ENCODE measurements around the gene GNAI3.

Gene GNAI3

DNA sequence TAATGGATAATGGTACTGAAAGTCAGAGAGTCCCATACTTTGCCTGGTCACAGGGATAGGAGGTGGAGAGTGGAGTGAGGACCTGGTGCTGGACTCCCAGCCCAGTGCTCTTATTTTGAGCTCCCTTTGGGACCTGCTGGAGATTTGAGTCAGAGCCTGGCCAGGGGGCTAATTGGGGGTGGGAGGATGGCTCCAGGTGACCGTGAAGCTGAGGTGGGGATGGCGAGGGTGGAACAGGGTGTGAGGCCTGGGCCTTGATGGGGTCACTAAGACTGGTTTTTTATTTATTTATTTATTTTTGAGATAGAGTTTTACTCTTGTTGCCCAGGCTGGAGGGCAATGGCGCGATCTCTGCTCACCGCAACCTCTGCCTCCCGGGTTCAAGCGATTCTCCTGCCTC, 89.0 kb downstream of the GNAI3 start:
- no peak for DNase-seq (ENCODE audit: low read depth in 2 of 2)

DNA sequence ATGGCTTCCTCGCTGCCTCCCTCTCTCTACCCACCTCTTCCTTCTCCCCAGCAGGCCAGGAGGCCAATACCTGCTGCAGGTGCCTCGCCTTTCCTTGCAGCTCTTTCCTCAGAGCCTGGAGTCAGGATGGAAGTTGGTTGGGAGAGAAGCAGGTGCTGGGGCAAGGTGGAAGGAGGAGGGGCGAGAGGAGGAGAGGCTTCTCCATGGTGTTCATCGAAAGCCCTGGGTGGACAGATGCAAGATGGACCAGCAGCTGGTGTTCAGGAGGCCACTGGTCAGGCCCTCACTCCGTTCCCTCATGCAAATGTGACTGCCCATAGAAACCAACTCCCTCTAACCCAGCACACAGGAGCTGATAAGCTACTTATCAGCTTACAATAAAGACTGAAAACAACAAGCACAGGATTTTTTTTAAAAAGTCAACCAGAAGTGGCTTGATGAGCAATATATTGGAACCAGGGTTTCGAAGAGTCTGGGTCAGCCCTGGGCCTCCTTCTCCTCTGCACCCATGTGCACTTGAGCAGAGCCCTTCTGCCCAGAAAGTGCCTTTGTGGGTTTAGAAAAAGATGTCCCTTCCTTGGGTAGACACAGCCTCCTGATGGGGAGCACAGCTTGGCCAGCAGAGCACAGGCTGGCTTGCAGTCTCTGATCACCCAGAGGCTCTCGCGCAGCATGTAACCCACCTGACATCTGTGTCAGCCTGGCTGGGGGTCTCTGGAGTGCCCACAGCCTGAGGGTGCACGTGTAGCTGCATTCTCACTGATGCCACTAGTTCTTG, 90.8 kb downstream of the GNAI3 start:
- no peak for DNase-seq (ENCODE audit: low read depth in 2 of 2)

GRCh38 chr1:109639841-109640184, 91.4 kb downstream of the GNAI3 start:
- no peak for DNase-seq (ENCODE audit: low read depth in 2 of 2)

DNA sequence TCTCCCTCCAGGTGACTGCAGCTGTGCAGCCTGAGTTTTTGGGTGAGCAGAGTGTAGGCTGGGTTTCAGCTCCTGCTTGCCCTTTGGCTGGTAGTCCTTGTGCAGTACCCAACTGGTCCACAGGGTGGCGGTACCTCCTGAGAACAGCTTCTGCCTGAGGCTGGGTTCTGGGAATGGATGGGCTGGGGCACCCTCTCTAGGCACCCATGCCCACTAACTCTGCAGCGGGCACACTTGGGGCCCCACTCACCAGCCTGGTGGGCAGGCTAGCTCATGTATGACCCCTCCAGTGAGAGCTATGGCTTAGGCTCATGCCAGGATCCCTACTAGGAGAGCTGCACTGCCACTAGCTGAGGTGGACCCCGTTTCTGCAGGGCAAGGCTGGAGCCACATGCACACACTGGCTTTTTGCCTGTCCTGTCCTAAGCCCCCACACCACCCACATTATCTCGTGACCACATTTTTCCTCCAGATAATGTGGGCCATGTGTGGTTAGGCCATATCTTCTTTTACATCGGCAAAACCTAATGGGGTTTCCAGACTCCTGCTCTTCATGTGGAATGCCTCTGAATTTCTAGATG, 92.0 kb downstream of the GNAI3 start:
- peak; percentile 75 to 85 for DNase-seq (ENCODE audit: low read depth in 2 of 2)

- DNase-seq (ENCODE audit: low read depth in 2 of 2): no peak
These were observed 92.8 kb downstream of the GNAI3 start for GRCh38 chr1:109641078-109641740.

DNA sequence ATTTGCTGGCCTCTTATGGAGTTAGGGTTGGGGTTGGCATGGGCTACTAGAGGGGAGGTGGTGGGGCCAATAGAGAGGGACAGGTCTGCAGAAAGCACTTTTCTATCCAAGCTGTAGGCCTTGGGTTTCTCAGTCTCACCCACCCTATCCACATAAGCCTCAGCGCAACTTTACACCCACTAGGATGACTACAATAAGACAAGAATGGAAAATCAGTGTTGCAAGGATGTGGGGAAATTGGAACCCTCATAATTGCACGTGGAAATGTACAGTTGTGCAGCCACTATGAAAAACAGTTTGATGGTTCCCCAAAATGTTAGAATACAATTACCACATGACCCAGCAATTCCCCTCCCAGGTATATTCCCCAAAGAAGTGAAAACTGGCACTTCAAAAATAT, 93.4 kb downstream of the GNAI3 start:
- DNase-seq (ENCODE audit: low read depth in 2 of 2): no peak

- DNase-seq (ENCODE audit: low read depth in 2 of 2): no peak
These were observed 94.2 kb downstream of the GNAI3 start for GRCh38 chr1:109642626-109643025.

DNA sequence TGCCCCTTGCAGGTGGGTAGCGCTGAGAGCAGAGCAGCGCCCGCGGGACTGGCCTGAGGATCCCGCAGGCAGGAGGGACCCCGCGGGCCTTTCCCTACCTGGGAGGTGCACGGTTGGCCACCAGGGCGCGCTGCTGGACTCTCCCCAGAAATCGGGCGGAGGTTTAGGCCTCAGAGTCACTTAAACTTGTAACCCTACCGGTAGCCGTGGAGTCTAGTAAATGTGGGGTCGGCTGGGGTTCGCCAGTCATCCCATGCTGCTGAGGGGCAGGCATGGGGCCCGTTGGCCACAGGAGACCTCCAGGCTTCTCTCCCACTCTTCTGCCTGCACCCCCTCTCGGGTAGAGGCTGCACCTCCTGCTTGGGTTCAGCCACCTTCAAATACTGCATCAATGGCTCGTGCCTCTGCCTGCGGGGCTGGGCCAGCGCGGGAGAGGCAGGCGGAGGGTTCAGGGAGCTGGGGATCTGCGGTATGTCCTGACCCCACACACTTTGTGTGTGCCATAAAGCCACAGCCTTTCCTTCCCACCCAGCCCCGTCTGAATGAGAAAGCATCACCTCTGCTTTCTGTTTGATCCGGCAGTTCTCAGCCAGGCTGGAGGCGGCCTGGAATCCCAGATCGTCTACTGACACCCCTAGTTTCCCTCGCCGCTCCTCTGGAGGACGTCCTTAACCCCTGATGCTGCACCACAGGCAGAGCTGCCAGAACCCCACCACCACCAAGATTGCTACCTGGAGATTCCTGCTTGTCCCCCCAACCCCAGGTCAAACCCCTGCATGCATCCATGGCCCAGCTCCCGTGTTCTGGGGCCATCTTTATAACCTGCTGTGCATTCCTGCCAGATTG, 95.2 kb downstream of the GNAI3 start:
- peak; percentile 67 to 71 for DNase-seq (ENCODE audit: low read depth in 2 of 2)

DNA sequence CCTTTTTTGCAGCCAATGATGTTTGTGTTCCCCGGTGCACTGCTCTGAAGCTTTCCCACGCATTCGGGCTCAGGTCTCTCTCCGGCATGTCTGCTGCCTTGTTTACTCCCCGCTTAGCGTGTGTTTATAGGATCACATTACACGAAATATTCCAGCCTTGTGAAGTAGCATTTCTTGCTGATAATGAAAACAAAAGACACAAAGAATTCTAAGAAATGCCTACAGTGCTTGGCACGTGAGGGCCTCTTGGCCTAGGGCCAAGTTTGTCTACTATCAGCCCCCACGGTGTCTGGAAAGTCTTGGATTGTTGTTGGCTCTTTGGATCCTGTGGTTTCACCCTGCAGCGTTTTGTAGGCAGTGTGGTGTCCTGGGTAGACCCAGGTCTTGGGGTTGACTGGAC, 96.3 kb downstream of the GNAI3 start:
- no peak for DNase-seq (ENCODE audit: low read depth in 2 of 2)

DNA sequence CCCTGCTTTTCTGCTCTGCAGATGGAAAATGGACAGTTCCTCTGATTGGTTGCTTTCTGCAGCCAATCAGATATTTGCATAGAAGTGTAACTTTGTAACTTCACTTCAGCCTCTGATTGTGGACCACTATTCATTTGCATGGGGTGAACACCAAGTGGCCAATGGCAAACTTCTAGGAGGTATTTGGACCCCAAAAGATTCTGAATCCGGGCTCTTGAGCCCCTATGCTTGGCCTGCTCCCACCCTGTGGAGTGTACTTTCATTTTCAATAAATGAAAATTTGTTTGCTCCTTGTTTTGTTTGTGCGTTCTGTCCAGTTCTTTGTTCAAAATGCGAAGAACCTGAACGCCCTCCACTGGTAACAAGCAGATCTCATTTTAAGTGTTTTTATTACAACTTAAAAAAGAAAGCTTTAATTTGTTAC, 101.1 kb downstream of the GNAI3 start:
- DNase-seq (ENCODE audit: low read depth in 2 of 2): no peak

- DNase-seq (ENCODE audit: low read depth in 2 of 2): no peak
These were observed 102.2 kb downstream of the GNAI3 start for GRCh38 chr1:109650609-109651008.

GRCh38 chr1:109652402-109652801, 104.0 kb downstream of the GNAI3 start:
- DNase-seq (ENCODE audit: low read depth in 2 of 2): no peak

GRCh38 chr1:109653306-109653705, 104.9 kb downstream of the GNAI3 start:
- DNase-seq (ENCODE audit: low read depth in 2 of 2): no peak

- no peak for DNase-seq (ENCODE audit: low read depth in 2 of 2)
These were observed 106.1 kb downstream of the GNAI3 start for GRCh38 chr1:109654519-109654918.

- peak; percentile 27 to 40 for DNase-seq (ENCODE audit: low read depth in 2 of 2)
These were observed 107.5 kb downstream of the GNAI3 start, which contains the start of gene GSTM4 for GRCh38 chr1:109655615-109656519. Gene GSTM4, plus strand, starts transcription at chr1:109656099. Its CDS starts 291 bp downstream, at chr1:109656390.

DNA sequence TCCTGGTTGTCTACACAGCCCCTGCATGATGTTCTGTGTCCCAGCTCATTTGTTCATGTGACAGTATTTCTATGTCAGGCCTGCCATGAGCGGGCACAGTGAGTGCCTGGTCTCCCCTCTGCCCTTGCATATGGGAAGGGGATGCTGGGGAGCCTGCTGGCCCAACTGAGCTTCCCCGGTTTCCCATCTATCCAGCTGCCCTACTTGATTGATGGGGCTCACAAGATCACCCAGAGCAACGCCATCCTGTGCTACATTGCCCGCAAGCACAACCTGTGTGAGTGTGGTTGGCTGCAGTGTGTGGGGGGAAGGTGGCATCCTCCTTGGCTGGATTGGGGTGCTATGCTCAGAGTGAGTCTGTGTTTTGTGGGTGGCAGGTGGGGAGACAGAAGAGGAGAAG, 109.0 kb downstream of the GNAI3 start:
- DNase-seq (ENCODE audit: low read depth in 2 of 2): no peak

GRCh38 chr1:109657970-109658369, 109.6 kb downstream of the GNAI3 start:
- no peak for DNase-seq (ENCODE audit: low read depth in 2 of 2)

DNA sequence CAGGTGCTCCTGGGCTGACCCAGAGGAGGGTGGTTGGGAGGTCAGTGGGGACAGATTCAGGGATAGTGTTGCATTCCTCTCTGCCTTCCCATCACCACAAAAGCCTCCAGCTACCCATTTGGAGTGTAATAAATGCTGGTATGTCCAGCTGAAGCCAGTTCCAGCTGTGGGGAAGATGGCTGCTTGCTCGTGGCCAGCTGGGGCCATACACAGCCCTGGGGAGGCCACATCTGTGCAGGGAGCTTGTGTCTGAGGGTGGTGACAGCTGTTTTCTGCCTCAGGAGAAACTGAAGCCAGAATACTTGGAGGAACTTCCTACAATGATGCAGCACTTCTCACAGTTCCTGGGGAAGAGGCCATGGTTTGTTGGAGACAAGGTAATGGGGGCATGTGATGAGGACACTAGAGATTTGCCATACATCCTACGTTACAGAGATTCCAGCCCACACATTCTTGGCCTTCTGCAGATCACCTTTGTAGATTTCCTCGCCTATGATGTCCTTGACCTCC, 110.2 kb downstream of the GNAI3 start:
- DNase-seq (ENCODE audit: low read depth in 2 of 2): no peak

- no peak for DNase-seq (ENCODE audit: low read depth in 2 of 2)
These were observed 110.7 kb downstream of the GNAI3 start for GRCh38 chr1:109659145-109659544.

- no peak for DNase-seq (ENCODE audit: low read depth in 2 of 2)
These were observed 111.7 kb downstream of the GNAI3 start for GRCh38 chr1:109659997-109660690.

Measured in activated CD8-positive, alpha-beta memory T cell treated with anti-CD3 and anti-CD28 coated beads for 4 hours (primary cell).